ENCODE measurements around the gene B3GAT3.

GRCh38 chr11:62667460-62667859 is 45.7 kb upstream of the B3GAT3 start:
- TF ChIP-seq CTCF (IDR thresholded peaks at IDR 0.05) (no peak), POLR2AphosphoS5 (IDR thresholded peaks at IDR 0.05) (no peak)
